HG02973 (cell line): ENCODE results near the gene RTP2.

Source experiments
- ATAC-seq: cut with Tn5 transposase; IDR thresholded peaks from one replicate; pipeline ENCODE4 v1.9.1; 2021; ENCODE audit warnings: moderate library complexity; ENCODE audit not compliant: unreplicated experiment

The RTP2 gene

GRCh38 chr3:187677604-187678003 lies 24.8 kb downstream of the RTP2 start:
- ATAC-seq = no peak

DNA sequence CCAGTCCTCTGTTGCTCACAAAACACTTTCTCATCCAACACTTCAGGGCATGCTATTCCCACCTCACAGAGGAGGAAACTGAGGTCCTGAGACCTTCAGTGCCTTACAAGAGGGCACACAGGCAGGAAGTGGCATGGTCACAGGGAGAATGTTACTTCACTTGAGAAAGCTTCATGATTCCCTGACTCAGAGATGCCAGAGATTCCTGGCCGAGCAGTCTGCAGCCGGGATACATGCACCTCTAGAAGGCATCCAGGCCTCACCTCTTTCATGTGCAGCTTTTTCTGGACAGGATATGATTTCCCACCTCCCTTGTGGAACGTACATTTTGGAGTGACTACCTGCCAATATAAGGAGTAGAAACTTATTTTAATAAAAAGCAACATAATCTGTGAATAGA lies 29.3 kb downstream of the RTP2 start:
- no peak for ATAC-seq

DNA sequence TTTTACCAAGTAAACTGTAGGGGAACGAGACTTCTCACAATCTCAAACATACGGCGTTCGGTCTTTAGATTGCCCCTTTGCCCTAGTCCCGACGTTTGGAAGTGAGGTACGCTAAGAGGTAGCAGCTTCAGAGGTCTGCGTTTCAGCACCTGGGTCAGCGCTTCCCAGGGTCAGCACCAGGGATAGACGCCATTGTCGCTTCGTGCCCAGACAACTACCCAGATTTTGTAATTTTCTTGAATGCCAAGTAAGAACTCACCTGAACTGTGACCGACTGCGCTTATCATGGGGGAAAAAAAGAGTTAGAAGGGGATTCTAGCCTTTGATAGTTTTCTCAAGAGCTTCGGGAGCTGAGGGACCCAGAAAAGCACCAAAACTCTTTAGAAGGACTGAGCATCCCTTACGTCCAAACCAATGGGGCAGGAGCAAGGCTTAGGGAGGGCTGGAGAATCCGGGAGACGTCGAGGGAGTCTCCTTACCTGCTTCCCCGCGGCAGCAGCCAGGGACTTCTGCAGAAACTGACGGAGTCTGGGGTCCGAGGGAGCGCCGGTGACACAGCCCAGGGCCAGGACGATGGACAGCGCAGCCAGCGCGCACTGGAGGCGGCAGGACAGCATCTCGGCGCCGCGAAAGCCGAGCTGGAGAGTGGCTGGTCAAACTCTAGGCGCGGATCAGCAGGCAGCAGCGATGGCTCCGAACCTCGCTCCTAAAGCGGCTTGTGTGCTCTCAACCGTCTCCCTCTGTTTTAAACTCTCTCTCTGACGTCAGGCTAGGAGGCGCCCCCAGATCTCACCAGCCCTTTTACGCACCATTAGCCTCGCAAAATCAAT lies 32.5 kb downstream of the RTP2 start, which contains the start of gene SST:
Gene SST, minus strand, starts transcription at position 720 of the 830 bp plus-strand sequence. Its CDS starts 103 bp downstream, at position 617.
- ATAC-seq = no peak

- no peak for ATAC-seq
Measured at GRCh38 chr3:187667526-187667925, 34.8 kb downstream of the RTP2 start.

- no peak for ATAC-seq
Measured at GRCh38 chr3:187665764-187666402, 36.5 kb downstream of the RTP2 start.

GRCh38 chr3:187665010-187665409 lies 37.3 kb downstream of the RTP2 start:
- no peak for ATAC-seq

DNA sequence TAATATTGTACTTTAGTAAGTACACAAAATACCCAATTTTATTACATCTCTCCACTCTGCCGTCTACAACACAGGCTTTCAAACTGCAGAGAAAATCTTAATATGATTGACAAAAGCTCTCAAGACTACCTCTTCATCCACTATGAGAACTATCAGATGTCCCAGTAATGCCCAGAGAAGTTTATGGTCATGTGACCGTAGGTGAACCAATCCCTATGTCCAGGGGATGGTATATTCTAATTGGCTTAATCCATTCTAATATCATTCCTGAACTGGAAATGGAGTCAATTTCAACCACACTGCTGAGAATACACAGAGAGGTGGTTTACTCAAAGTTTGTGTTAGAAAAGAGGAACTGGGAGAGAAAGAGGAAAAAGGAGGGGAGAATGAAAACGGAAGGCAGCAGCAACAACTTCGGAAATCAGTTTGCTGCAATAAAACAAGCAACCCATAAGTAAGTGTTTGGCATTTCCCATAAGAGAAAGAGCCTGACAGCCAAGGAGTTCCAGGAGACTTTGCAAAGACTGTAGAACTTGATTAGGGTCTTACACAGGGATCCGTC lies 39.4 kb downstream of the RTP2 start:
- no peak for ATAC-seq

- no peak for ATAC-seq
Measured at GRCh38 chr3:187661267-187661666, 41.1 kb downstream of the RTP2 start.

DNA sequence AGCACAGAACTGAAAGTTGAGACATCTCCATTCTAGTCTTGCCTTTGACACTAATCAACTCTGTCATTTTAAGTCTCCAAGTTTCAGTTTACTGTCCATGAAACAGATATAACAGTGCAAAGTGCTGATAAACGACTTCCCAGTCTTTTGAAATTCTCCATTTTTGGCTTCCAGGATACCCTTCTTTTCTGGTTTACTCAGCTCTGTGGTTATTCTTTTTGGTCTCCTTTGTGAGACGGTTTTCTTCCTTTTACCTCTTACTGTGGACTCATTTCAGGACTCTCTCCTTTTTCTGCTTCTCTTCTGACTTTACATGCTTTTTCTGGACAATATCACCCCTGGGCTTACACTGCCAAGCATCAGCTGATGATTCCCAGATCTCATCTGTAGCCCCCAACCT lies 51.1 kb downstream of the RTP2 start:
- no peak for ATAC-seq
